WTC11 (cell line): ENCODE results near the gene KDM4C. TPM values are rescaled to one million over a fixed set of nuclear protein-coding genes. Genes with fewer than 3 reads are reported as not detected.

Experiments
- ATAC-seq: fragments of 200-7000 bp; cut with Tn5 transposase; 2 replicates; pipeline ENCODE4 v1.10.0; 2021; ENCODE audit warnings: mild to moderate bottlenecking, moderate library complexity
- CTCF ChIA-PET: fragments of 300-600 bp; sonication (Branson Sonifier 250); formaldehyde crosslinking; loops from one replicate; lab custom pipeline; 2021; ENCODE audit warnings: antibody characterized with exemption; lab: Charles Lee
- POLR2A ChIA-PET: fragments of 350-600 bp; sonication (Branson Sonifier 250); formaldehyde crosslinking; loops from one replicate; lab custom pipeline; 2021; ENCODE audit warnings: antibody characterized with exemption; lab: Charles Lee
- DNase-seq: peaks from one replicate; pipeline ENCODE4 v3.0.0; 2021; ENCODE audit warnings: low spot score
- H3K27ac Mint-ChIP-seq: 2 replicates; pipeline ENCODE4 v1.8.0; 2021; ENCODE audit warnings: mixed read lengths
- H3K27me3 Mint-ChIP-seq: 2 replicates; pipeline ENCODE4 v1.8.0; 2021; ENCODE audit warnings: low read depth, mild to moderate bottlenecking, moderate library complexity, mixed read lengths
- H3K36me3 Mint-ChIP-seq: 2 replicates; pipeline ENCODE4 v1.8.0; 2021; ENCODE audit warnings: mixed read lengths
- H3K4me1 Mint-ChIP-seq: 2 replicates; pipeline ENCODE4 v1.8.0; 2022; ENCODE audit warnings: mixed read lengths
- H3K4me3 Mint-ChIP-seq: 2 replicates; pipeline ENCODE4 v1.8.0; 2021; ENCODE audit warnings: mild to moderate bottlenecking, moderate library complexity, mixed read lengths
- H3K9me3 Mint-ChIP-seq: 2 replicates; pipeline ENCODE4 v1.8.0; 2021; ENCODE audit warnings: mixed read lengths
- ESRRA ChIP-seq: sonication (generic); formaldehyde crosslinking; IDR thresholded peaks from 2 replicates; pipeline ENCODE4 v1.8.1; 2022; ENCODE audit warnings: mild to moderate bottlenecking, missing genetic modification reagents, borderline replicate concordance
- GABPB1 ChIP-seq: sonication (generic); formaldehyde crosslinking; IDR thresholded peaks from 2 replicates; pipeline ENCODE4 v1.8.1; 2023; ENCODE audit warnings: mild to moderate bottlenecking, missing genetic modification reagents
- IRF2 ChIP-seq: sonication (generic); formaldehyde crosslinking; IDR thresholded peaks from 2 replicates; pipeline ENCODE4 v1.8.0; 2022; ENCODE audit warnings: low read depth, missing genetic modification reagents, borderline replicate concordance
- ZNF232 ChIP-seq: sonication (generic); formaldehyde crosslinking; IDR thresholded peaks from 2 replicates; pipeline ENCODE4 v1.8.0; 2022; ENCODE audit warnings: mild to moderate bottlenecking, missing genetic modification reagents
- ZNF263 ChIP-seq: sonication (generic); formaldehyde crosslinking; IDR thresholded peaks from 2 replicates; pipeline ENCODE4 v1.8.1; 2022; ENCODE audit warnings: low read depth, mild to moderate bottlenecking, moderate library complexity, missing genetic modification reagents
- ZNF317 ChIP-seq: sonication (generic); formaldehyde crosslinking; IDR thresholded peaks from 2 replicates; pipeline ENCODE4 v1.8.1; 2023; ENCODE audit warnings: low read depth, mild to moderate bottlenecking, moderate library complexity, missing genetic modification reagents, borderline replicate concordance
- ZNF416 ChIP-seq: fragments of 250-450 bp; sonication (Bioruptor Pico); IDR thresholded peaks from 2 replicates; pipeline ENCODE4 v1.9.0; 2021; ENCODE audit warnings: mild to moderate bottlenecking, inconsistent platforms
- total RNA-seq: library from RNA; stranded (reverse); gene quantifications from 3 replicates; pipeline ENCODE4 v1.2.3, GENCODE V29; 2021
- TF ChIP-seq, protein P1 (sequence below): fragments of 250-450 bp; sonication (Bioruptor Pico); IDR thresholded peaks from 2 replicates; pipeline ENCODE4 v1.9.0; 2021; ENCODE audit warnings: mild to moderate bottlenecking, borderline replicate concordance
- TF ChIP-seq, protein P2 (sequence below): fragments of 200-600 bp; IDR thresholded peaks from 2 replicates; pipeline ENCODE4 v1.8.0; 2022; ENCODE audit warnings: antibody characterized with exemption
- TF ChIP-seq, protein P3 (sequence below): fragments of 250-450 bp; sonication (Bioruptor Pico); IDR thresholded peaks from 2 replicates; pipeline ENCODE4 v1.9.0; 2021; ENCODE audit warnings: mild to moderate bottlenecking
- TF ChIP-seq, protein P4 (sequence below): sonication (generic); formaldehyde crosslinking; IDR thresholded peaks from 2 replicates; pipeline ENCODE4 v1.8.0; 2023; ENCODE audit warnings: mild to moderate bottlenecking, missing genetic modification reagents
- TF ChIP-seq, protein P5 (sequence below): sonication (generic); formaldehyde crosslinking; IDR thresholded peaks from 2 replicates; pipeline ENCODE4 v1.8.1; 2022; ENCODE audit warnings: missing genetic modification reagents, borderline replicate concordance
- TF ChIP-seq, protein P6 (sequence below): sonication (generic); formaldehyde crosslinking; IDR thresholded peaks from 2 replicates; pipeline ENCODE4 v1.8.0; 2022; ENCODE audit warnings: mild to moderate bottlenecking, missing genetic modification reagents

KDM4C gene
- total RNA-seq, 1 experiment from 2014 or later, result 29.2 TPM

DNA sequence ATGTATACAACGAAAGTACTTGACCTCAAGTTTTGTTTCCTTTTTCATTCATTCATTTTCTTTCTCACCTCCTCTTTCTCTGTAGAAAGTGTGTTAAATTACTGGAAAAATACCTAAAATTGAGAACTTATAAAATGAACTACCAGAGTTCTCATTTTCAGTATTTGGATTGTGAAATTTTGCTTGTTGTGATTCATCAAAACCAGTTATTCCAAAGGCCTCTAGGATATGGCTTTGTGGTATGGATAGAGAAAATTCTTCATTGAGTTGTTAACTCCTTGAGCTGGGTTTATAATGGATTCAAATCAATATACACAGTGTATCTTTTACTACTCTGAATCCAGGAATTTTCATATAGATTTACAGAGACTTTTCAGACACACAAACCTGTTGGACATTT, 287.6 kb downstream of the KDM4C start:
- no peak overlapping the region for H3K27ac Mint-ChIP-seq
- peaks cover 12% of the 10 kb centered on the region for H3K4me1 Mint-ChIP-seq
- DNase-seq, result no peak
- H3K27me3 Mint-ChIP-seq, result no peaks in the 10 kb centered on the region
- H3K4me3 Mint-ChIP-seq, result no peak overlapping the region
- H3K9me3 Mint-ChIP-seq, result no peaks in the 10 kb centered on the region
- no peak for ATAC-seq
- POLR2A ChIA-PET, result no interaction called here
- CTCF ChIA-PET, result interaction anchor here (0.5 to 1.3 kb wide), 4 partner anchors 9 to 357 kb away, joined by 3 to 6 read pairs (median 3); no protein-coding TSS in a partner anchor
- TF ChIP-seq, protein P1, sequence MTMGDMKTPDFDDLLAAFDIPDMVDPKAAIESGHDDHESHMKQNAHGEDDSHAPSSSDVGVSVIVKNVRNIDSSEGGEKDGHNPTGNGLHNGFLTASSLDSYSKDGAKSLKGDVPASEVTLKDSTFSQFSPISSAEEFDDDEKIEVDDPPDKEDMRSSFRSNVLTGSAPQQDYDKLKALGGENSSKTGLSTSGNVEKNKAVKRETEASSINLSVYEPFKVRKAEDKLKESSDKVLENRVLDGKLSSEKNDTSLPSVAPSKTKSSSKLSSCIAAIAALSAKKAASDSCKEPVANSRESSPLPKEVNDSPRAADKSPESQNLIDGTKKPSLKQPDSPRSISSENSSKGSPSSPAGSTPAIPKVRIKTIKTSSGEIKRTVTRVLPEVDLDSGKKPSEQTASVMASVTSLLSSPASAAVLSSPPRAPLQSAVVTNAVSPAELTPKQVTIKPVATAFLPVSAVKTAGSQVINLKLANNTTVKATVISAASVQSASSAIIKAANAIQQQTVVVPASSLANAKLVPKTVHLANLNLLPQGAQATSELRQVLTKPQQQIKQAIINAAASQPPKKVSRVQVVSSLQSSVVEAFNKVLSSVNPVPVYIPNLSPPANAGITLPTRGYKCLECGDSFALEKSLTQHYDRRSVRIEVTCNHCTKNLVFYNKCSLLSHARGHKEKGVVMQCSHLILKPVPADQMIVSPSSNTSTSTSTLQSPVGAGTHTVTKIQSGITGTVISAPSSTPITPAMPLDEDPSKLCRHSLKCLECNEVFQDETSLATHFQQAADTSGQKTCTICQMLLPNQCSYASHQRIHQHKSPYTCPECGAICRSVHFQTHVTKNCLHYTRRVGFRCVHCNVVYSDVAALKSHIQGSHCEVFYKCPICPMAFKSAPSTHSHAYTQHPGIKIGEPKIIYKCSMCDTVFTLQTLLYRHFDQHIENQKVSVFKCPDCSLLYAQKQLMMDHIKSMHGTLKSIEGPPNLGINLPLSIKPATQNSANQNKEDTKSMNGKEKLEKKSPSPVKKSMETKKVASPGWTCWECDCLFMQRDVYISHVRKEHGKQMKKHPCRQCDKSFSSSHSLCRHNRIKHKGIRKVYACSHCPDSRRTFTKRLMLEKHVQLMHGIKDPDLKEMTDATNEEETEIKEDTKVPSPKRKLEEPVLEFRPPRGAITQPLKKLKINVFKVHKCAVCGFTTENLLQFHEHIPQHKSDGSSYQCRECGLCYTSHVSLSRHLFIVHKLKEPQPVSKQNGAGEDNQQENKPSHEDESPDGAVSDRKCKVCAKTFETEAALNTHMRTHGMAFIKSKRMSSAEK (CRISPR knock-in tag), result no peak
- TF ChIP-seq, protein P2, sequence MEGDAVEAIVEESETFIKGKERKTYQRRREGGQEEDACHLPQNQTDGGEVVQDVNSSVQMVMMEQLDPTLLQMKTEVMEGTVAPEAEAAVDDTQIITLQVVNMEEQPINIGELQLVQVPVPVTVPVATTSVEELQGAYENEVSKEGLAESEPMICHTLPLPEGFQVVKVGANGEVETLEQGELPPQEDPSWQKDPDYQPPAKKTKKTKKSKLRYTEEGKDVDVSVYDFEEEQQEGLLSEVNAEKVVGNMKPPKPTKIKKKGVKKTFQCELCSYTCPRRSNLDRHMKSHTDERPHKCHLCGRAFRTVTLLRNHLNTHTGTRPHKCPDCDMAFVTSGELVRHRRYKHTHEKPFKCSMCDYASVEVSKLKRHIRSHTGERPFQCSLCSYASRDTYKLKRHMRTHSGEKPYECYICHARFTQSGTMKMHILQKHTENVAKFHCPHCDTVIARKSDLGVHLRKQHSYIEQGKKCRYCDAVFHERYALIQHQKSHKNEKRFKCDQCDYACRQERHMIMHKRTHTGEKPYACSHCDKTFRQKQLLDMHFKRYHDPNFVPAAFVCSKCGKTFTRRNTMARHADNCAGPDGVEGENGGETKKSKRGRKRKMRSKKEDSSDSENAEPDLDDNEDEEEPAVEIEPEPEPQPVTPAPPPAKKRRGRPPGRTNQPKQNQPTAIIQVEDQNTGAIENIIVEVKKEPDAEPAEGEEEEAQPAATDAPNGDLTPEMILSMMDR, result no peak
- TF ChIP-seq ZNF317 (CRISPR knock-in tag) (no peak), ZNF232 (CRISPR knock-in tag) (no peak), GABPB1 (CRISPR knock-in tag) (no peak), ESRRA (CRISPR knock-in tag) (no peak), ZNF263 (CRISPR knock-in tag) (no peak), ZNF416 (no peak), IRF2 (CRISPR knock-in tag) (no peak)
- TF ChIP-seq, protein P3, sequence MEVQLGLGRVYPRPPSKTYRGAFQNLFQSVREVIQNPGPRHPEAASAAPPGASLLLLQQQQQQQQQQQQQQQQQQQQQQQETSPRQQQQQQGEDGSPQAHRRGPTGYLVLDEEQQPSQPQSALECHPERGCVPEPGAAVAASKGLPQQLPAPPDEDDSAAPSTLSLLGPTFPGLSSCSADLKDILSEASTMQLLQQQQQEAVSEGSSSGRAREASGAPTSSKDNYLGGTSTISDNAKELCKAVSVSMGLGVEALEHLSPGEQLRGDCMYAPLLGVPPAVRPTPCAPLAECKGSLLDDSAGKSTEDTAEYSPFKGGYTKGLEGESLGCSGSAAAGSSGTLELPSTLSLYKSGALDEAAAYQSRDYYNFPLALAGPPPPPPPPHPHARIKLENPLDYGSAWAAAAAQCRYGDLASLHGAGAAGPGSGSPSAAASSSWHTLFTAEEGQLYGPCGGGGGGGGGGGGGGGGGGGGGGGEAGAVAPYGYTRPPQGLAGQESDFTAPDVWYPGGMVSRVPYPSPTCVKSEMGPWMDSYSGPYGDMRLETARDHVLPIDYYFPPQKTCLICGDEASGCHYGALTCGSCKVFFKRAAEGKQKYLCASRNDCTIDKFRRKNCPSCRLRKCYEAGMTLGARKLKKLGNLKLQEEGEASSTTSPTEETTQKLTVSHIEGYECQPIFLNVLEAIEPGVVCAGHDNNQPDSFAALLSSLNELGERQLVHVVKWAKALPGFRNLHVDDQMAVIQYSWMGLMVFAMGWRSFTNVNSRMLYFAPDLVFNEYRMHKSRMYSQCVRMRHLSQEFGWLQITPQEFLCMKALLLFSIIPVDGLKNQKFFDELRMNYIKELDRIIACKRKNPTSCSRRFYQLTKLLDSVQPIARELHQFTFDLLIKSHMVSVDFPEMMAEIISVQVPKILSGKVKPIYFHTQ (CRISPR knock-in tag), result no peak
- TF ChIP-seq, protein P4, sequence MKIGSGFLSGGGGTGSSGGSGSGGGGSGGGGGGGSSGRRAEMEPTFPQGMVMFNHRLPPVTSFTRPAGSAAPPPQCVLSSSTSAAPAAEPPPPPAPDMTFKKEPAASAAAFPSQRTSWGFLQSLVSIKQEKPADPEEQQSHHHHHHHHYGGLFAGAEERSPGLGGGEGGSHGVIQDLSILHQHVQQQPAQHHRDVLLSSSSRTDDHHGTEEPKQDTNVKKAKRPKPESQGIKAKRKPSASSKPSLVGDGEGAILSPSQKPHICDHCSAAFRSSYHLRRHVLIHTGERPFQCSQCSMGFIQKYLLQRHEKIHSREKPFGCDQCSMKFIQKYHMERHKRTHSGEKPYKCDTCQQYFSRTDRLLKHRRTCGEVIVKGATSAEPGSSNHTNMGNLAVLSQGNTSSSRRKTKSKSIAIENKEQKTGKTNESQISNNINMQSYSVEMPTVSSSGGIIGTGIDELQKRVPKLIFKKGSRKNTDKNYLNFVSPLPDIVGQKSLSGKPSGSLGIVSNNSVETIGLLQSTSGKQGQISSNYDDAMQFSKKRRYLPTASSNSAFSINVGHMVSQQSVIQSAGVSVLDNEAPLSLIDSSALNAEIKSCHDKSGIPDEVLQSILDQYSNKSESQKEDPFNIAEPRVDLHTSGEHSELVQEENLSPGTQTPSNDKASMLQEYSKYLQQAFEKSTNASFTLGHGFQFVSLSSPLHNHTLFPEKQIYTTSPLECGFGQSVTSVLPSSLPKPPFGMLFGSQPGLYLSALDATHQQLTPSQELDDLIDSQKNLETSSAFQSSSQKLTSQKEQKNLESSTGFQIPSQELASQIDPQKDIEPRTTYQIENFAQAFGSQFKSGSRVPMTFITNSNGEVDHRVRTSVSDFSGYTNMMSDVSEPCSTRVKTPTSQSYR (CRISPR knock-in tag), result no peak
- TF ChIP-seq, protein P5, sequence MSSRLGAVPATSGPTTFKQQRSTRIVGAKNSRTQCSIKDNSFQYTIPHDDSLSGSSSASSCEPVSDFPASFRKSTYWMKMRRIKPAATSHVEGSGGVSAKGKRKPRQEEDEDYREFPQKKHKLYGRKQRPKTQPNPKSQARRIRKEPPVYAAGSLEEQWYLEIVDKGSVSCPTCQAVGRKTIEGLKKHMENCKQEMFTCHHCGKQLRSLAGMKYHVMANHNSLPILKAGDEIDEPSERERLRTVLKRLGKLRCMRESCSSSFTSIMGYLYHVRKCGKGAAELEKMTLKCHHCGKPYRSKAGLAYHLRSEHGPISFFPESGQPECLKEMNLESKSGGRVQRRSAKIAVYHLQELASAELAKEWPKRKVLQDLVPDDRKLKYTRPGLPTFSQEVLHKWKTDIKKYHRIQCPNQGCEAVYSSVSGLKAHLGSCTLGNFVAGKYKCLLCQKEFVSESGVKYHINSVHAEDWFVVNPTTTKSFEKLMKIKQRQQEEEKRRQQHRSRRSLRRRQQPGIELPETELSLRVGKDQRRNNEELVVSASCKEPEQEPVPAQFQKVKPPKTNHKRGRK, result no peak
- TF ChIP-seq, protein P6, sequence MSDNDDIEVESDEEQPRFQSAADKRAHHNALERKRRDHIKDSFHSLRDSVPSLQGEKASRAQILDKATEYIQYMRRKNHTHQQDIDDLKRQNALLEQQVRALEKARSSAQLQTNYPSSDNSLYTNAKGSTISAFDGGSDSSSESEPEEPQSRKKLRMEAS (CRISPR knock-in tag), result no peak
- H3K36me3 Mint-ChIP-seq, result peaks cover 2% of the 10 kb centered on the region; the same call in 1 of the 2 replicates
